ENCODE results near the gene ABCB9.

The ABCB9 gene

DNA sequence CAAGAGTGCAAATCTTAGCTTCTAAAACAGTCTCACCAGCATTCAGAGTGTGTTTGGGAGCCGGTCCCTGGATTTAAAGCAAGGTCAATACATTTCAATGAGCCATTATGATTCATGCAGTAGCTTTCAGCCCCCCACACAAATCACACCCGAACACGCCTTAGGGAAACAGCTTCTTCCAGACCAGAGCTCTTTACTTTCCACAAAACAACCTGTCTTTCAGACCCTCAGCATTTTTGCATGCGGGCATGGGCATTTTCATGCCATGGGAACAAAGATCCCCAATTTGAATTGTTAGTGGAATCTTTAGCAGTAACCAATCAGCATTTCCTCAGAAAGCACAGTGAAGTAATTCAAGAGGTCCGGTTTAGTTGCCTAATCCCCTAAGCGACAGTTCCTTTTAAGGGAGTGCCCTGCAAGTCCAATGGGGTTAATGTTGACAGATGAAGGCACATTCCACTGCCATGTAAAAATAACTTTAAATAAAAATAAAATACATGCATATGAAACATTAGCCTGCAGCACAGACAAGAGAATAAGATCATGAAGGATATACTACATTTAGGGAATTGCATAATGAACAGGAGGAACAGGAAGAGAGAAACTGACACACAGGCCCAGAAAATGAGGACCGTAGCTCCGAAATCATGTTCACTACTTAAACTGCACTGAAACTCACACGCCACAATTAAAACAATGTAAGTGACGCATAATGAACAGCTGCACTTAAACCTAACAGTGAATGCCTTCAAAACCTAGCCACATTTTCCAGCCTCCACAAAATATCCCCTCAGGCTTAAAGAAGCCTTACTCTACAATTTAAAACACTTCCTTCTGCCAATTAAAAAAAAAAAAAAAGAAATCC, 74.4 kb downstream of the ABCB9 start:
- DNase-seq = no peak

DNA sequence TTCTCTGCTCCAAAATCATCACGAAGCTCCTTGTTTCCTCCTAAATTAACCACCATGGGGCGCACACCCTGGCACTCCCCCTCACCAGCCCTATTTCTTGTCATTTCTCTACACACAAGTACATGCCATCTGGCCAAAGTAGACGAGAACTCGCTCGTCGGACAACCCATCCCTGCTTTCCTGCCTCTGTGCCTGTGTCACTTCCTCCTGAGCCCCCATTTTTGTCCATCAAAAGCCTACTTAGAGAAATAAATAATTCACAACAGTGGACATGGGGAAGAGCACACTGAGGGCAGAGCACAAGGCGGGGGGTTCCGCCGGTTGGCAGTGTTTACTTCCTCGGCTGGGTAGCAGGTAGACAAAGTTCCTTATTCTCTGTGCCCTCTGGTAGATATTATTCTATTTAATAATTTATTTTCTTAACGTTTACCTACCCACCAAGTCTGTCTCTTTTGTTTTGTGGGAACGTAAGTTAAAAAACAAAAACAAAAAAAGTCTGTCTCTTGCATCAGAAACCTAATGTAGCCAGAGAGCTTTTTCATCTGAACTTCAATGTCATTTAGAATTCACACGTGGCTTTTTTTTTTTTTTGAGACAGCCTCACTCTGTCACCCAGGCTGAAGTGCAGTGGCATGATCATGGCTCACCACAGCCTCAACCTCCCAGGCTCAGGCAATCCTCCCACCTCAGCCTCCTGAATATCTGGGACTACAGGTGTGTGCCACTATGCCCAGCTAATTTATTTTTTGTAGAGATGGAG, 76.3 kb downstream of the ABCB9 start:
- no peak for DNase-seq

DNA sequence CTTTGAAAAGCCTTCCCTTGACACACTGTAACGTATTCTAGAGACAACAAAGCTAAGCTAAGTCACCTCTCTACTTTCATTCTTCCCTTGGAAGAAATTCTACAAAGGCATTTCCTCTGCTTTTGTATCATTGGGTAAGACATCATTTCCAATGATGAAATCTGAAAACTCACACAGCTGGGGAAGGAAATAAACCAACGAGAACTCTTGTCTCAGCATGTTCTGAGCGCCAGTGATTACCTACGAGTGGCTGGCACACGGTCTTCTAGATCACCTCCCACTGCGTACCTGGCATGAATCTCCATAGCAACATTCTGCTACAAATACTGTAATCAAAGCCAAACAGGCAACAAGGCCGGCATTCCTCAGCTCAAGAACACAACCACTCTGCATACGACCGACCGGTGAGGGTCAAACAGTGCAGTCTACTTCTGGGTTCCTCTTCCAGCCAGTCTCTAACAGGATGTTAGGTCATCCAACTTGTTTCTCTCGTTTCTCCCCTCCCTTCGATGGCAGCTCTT, 78.0 kb downstream of the ABCB9 start:
- no peak for DNase-seq

DNA sequence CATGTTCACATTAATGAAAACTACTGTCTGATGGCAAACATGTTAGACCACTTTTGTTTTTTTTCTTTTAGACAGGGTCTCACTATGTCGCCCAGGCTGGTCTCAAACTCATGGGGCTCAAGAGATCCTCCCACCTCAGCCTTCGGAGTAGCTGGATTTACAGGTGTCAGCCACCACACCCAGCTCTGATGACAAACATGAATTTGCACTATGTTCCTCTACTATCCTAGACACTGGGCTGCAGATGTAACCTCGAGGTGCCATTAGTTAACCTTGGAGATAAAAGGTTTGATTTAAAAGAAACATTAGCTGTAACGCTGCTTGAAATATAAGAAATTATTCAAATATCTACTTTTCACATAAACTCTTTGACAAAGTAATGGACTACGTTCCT, 78.4 kb downstream of the ABCB9 start:
- DNase-seq = no peak

- peak; percentile 77 for DNase-seq
These were observed 79.1 kb downstream of the ABCB9 start for GRCh38 chr12:122886851-122887818.

- DNase-seq = no peak
These were observed 80.1 kb downstream of the ABCB9 start for GRCh38 chr12:122886161-122886560.

GRCh38 chr12:122884860-122885259, 81.4 kb downstream of the ABCB9 start:
- no peak for DNase-seq

GRCh38 chr12:122884091-122884826, 82.0 kb downstream of the ABCB9 start:
- DNase-seq = peak; percentile 35

DNA sequence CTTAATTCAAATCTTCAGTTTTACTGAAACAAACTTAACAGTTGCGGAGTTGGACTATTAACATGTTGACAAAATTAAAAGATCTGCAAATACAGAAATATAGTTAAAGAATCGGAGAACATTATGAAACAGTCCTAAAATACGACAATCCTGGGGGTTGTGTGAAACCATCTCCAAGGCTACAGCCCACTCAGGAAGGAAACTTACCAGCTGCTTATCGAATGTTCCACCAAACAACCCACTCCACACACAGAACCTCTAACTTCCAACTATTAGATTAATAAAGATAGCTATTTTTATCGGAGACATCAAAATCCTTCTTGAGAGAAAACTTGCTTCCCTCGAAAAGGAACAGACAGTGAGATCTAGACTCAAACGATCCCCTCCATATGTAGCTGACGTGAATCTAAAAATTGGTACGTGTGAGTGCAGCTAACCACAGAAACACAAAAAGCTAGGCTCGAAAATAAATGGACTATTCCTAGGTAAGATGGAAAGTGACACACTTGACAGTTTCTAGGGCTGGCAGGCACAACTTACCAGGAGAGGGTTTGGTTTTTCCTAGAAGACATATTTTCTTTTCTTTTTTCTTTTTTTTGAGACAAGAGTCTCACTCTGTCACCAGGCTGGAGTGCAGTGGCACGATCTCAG, 83.2 kb downstream of the ABCB9 start:
- DNase-seq = no peak

GRCh38 chr12:122880668-122881067, 85.6 kb downstream of the ABCB9 start:
- no peak for DNase-seq

GRCh38 chr12:122880155-122880667, 86.1 kb downstream of the ABCB9 start:
- no peak for DNase-seq

Data from activated CD8-positive, alpha-beta memory T cell treated with anti-CD3 and anti-CD28 coated beads, Interleukin-2, amount 50 U/mL, for 48 hours (primary cell).